Natural killer cell (primary cell): ENCODE measurements around the gene ENDOU. TPM values are rescaled to one million over a fixed set of nuclear protein-coding genes. Genes with fewer than 3 reads are reported as not detected.

Source experiments
- ATAC-seq, 3 donors: fragments of 150-1000 bp in 2 of 3; fragments of 200-7000 bp in 1 of 3; cut with Tn5 transposase; 1 replicate in 1 of 3; 2 replicates in 2 of 3; pipeline ENCODE4 v1.10.0; 2021; ENCODE audit warnings: mild to moderate bottlenecking in 2 of 3, moderate library complexity in 2 of 3
- DNase-seq, 2 donors: peaks; one replicate each; pipeline versions ENCODE4 v3.0.0 to v3.0.0-alpha.2; 2013 to 2021; ENCODE audit warnings: mixed read lengths in 1 of 2
- H3K27ac ChIP-seq: one replicate; pipeline ENCODE4 v1.5.1; 2013; ENCODE audit warnings: mild to moderate bottlenecking, low read length
- H3K27me3 ChIP-seq: one replicate; pipeline ENCODE4 v1.6.1; 2013; ENCODE audit warnings: low read length; ENCODE audit not compliant: control insufficient read depth, insufficient read depth
- H3K36me3 ChIP-seq: one replicate; pipeline ENCODE4 v1.6.1; 2013; ENCODE audit warnings: low read length; ENCODE audit not compliant: control insufficient read depth, insufficient read depth
- H3K4me1 ChIP-seq: one replicate; pipeline ENCODE4 v1.6.1; 2013; ENCODE audit warnings: low read length; ENCODE audit not compliant: control insufficient read depth, insufficient read depth
- H3K4me3 ChIP-seq: one replicate; pipeline ENCODE4 v1.5.1; 2013; ENCODE audit warnings: low read length
- H3K9me3 ChIP-seq: one replicate; pipeline ENCODE4 v1.6.1; 2013; ENCODE audit warnings: low read length; ENCODE audit not compliant: control insufficient read depth, insufficient read depth
- H3K27ac Mint-ChIP-seq, 2 donors: one replicate each; pipeline ENCODE4 v1.8.0; 2022; ENCODE audit warnings: mild to moderate bottlenecking in 2 of 2, mixed read lengths in 2 of 2, moderate library complexity in 1 of 2
- H3K27me3 Mint-ChIP-seq, 2 donors: one replicate each; pipeline ENCODE4 v1.8.0; 2022; ENCODE audit warnings: low read depth in 2 of 2, mixed read lengths in 2 of 2
- H3K36me3 Mint-ChIP-seq: one replicate; pipeline ENCODE4 v1.8.0; 2022; ENCODE audit warnings: mixed read lengths
- H3K4me1 Mint-ChIP-seq, 2 donors: one replicate each; pipeline ENCODE4 v1.8.0; 2022; ENCODE audit warnings: mixed read lengths in 2 of 2
- H3K4me3 Mint-ChIP-seq: one replicate; pipeline ENCODE4 v1.8.0; 2022; ENCODE audit warnings: mild to moderate bottlenecking, moderate library complexity, mixed read lengths
- H3K9me3 Mint-ChIP-seq, 2 donors: one replicate each; pipeline ENCODE4 v1.8.0; 2022; ENCODE audit warnings: mixed read lengths in 2 of 2
- WGBS: methylation state at CpG from one replicate; pipeline ENCODE4 v1.1.7; 2013; ENCODE audit warnings: missing lambda C conversion rate; ENCODE audit not compliant: insufficient coverage; 5-methylcytosine and 5-hydroxymethylcytosine counted together
- intact Hi-C: fragments of 100-400 bp; cut with micrococcal nuclease; formaldehyde crosslinking; loops from one replicate; pipeline ENCODE4 v1.14.2; 2022
- total RNA-seq, 4 donors: library from RNA; stranded (reverse); fragments of 120-200 nt in 1 of 4; gene quantifications; one replicate each; pipeline versions ENCODE4 v1.2.3 to v1.2.4, GENCODE V29; 2013 to 2022
- TF ChIP-seq, protein P1 (sequence below): fragments of 200-600 bp; IDR thresholded peaks from one replicate; pipeline ENCODE4 v1.8.0; 2022; ENCODE audit warnings: antibody characterized with exemption

The ENDOU gene
- total RNA-seq, 3 donors from 2014 or later (not counting 1 experiment from before 2014, with no cell fraction given): 0.20 to 0.41 (median 0.24) TPM

DNA sequence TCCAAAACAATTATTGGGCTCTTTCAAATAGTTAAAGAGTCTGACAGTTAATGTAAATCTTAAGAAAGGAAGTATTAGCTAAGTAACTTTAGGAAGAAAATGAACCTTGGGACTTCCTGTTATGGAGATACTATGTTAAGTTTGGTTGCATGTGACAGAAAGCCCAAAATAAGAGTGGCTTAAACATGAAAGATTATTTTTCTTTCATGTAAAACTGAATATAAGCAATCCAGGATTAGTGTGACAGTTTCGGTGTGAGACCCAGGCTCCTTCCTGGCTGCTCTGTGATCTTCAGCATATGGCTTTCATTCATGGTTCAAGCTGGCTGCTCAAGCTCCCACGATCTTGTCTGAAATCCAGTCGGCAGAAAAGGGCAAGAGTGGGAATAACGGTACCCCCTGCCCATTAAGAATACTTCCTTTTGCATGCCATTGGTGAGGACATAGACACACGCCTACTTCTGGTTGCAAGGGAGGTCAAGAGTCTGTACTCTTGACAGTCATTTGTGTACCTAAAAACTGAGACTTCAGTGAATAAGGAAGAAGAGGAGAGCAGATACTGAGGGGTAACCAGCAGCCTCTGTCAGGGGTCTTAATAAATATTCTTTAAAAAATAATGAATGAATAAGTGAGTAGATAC is 17.3 kb downstream of the ENDOU start:
- 50% methylated on average over 5 of the region's 5 CpGs for WGBS
- DNase-seq (peak in 1 of 2 donors; percentile 38), ATAC-seq (no peak)
- H3K27me3 ChIP-seq: no peaks in the 10 kb centered on the region
- no peaks in the 10 kb centered on the region for H3K36me3 ChIP-seq
- no peaks in the 10 kb centered on the region for H3K9me3 Mint-ChIP-seq
- no peaks in the 10 kb centered on the region for H3K9me3 ChIP-seq
- intact Hi-C loops: loop anchor here (2.0 to 10.0 kb wide), 5 partner anchors 105 to 1716 kb away; partner anchors contain the start of genes CCNT1, SCAF11 and SLC38A2
- peak overlapping the region; percentile 76 for H3K4me3 Mint-ChIP-seq
- H3K4me1 Mint-ChIP-seq: peaks cover 52 to 60% of the 10 kb centered on the region in 2 donors
- H3K27me3 Mint-ChIP-seq: no peaks in the 10 kb centered on the region
- H3K4me1 ChIP-seq: peaks cover 27% of the 10 kb centered on the region
- peak overlapping the region; percentile 96 to 98 for H3K27ac Mint-ChIP-seq
- H3K27ac ChIP-seq: no peak overlapping the region
- H3K36me3 Mint-ChIP-seq: no peaks in the 10 kb centered on the region
- TF ChIP-seq, protein P1, sequence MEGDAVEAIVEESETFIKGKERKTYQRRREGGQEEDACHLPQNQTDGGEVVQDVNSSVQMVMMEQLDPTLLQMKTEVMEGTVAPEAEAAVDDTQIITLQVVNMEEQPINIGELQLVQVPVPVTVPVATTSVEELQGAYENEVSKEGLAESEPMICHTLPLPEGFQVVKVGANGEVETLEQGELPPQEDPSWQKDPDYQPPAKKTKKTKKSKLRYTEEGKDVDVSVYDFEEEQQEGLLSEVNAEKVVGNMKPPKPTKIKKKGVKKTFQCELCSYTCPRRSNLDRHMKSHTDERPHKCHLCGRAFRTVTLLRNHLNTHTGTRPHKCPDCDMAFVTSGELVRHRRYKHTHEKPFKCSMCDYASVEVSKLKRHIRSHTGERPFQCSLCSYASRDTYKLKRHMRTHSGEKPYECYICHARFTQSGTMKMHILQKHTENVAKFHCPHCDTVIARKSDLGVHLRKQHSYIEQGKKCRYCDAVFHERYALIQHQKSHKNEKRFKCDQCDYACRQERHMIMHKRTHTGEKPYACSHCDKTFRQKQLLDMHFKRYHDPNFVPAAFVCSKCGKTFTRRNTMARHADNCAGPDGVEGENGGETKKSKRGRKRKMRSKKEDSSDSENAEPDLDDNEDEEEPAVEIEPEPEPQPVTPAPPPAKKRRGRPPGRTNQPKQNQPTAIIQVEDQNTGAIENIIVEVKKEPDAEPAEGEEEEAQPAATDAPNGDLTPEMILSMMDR: no peak
- no peak overlapping the region for H3K4me3 ChIP-seq

DNA sequence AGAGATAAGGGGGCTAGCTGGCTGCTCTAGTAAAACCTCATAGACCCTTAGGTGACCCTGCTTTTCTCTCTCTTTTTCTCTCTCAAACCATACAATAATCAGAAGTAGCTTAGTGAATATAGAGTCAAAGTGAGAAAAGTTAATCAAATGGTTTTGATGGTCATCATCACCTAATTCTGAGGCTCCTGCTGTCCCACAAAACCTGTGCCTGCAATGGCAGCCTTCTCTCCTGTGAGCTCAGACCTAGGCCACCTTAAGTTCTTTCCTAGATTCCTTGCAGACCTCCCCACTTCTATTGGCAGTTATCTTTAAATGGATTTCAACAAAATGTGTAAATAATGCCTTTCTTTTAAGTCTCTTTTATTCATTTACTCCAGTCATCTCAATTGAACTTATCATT is 17.9 kb downstream of the ENDOU start:
- no peak for ATAC-seq
- no peaks in the 10 kb centered on the region for H3K27me3 ChIP-seq
- Mint-ChIP-seq H3K27ac (peak overlapping the region; percentile 96 to 98), H3K4me1 (peaks cover 52 to 60% of the 10 kb centered on the region in 2 donors), H3K36me3 (no peaks in the 10 kb centered on the region), H3K4me3 (peak overlapping the region; percentile 76), H3K9me3 (no peaks in the 10 kb centered on the region), H3K27me3 (no peaks in the 10 kb centered on the region)
- TF ChIP-seq, protein P1: no peak
- H3K27ac ChIP-seq: peak overlapping the region; percentile 0
- H3K36me3 ChIP-seq: no peaks in the 10 kb centered on the region
- no peaks in the 10 kb centered on the region for H3K9me3 ChIP-seq
- intact Hi-C loops: loop anchor here (2.0 to 10.0 kb wide), 5 partner anchors 105 to 1715 kb away; partner anchors contain the start of genes CCNT1, SCAF11 and SLC38A2
- no peak for DNase-seq
- H3K4me3 ChIP-seq: no peak overlapping the region
- H3K4me1 ChIP-seq: peaks cover 27% of the 10 kb centered on the region

DNA sequence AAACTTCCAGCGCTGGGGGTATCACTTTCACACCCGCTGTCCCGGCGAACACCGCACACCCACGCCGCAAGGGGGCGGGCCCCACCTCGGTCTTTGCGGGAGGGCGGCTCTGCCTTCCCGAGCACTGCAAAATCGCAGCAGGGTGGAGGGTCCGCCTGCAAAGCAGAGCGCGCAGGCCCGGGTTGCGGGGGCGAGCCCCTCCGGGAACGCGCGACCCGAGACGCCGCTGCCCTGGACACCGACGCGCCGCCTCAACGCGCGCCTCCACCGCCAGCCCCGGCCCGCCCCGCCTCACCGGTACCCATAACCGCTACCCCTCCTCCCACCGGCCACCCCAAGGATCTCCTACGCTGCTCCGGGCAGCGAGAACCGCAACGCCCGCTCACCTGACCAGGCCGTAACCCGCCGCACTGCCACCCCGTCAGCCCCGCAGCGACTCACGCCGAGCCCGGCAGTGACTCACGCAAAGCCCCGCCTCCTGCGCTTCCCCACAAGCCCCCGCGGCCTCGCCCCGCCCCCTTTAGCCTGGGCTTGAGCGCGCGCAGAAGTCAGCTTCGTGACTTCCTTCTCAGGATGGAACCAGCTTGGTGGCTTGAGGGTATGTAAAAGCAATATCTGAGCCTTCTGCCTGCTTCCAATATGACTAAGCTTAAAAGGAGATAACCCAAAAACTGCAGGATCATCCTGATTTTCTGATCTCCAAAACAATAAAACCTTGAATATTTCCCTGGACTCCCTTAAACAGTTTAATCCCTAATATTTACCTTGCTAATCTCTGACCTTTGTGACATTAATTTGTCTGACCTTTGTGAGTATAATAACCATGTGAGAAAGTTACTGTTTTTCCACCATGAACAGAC is 19.5 kb downstream of the ENDOU start, which contains the start of gene RPAP3:
Gene RPAP3, minus strand, starts transcription at position 465 of the 860 bp plus-strand sequence. CDS start 3,190 bp downstream, outside the sequence.
- peak; percentile 97 to 98 for DNase-seq
- H3K36me3 ChIP-seq: peaks cover 7% of the 10 kb centered on the region
- intact Hi-C loops: loop anchor here (2.0 to 10.0 kb wide), 5 partner anchors 107 to 1713 kb away; partner anchors contain the start of genes CCNT1, SCAF11 and SLC38A2
- peak within 1 kb of the TSS; percentile 80 for H3K4me3 ChIP-seq
- no peaks in the 10 kb centered on the region for H3K9me3 ChIP-seq
- no peaks in the 10 kb centered on the region for H3K27me3 ChIP-seq
- H3K4me1 ChIP-seq: peaks cover 27% of the 10 kb centered on the region
- Mint-ChIP-seq H3K36me3 (no peaks in the 10 kb centered on the region), H3K9me3 (no peaks in the 10 kb centered on the region), H3K27ac (peak within 1 kb of the TSS; percentile 96 to 98), H3K4me1 (peaks cover 52 to 60% of the 10 kb centered on the region in 2 donors), H3K27me3 (no peaks in the 10 kb centered on the region), H3K4me3 (peak within 1 kb of the TSS; percentile 99)
- H3K27ac ChIP-seq: peak within 1 kb of the TSS; percentile 84
- TF ChIP-seq, protein P1: peak; percentile 51
- WGBS: under 1% methylated on average over 66 of the region's 66 CpGs
- ATAC-seq: peak; percentile 90 to 98 (median 92)
